Measurements from ENCODE around the gene CCDC127. TPM values are rescaled to one million over a fixed set of nuclear protein-coding genes. Genes with fewer than 3 reads are reported as not detected.

The CCDC127 gene
- total RNA-seq, 1 donor from 2014 or later: 8.8 TPM

- Histone ChIP-seq H2AFZ (ENCODE audit: low read depth, low read length) (no peak overlapping the region), H3K4me2 (ENCODE audit: low read length) (peak overlapping the region; percentile 79), H3K27ac (ENCODE audit: low read depth, low read length) (peak overlapping the region; percentile 91), H3K79me2 (ENCODE audit: insufficient read depth, low read length) (no peaks in the 10 kb centered on the region), H3K9ac (ENCODE audit: low read length) (peak overlapping the region; percentile 79), H3K4me1 (ENCODE audit: insufficient read depth, low read length) (peaks cover 33% of the 10 kb centered on the region), H3K27me3 (ENCODE audit: insufficient read depth, low read length) (no peaks in the 10 kb centered on the region), H3K9me3 (ENCODE audit: insufficient read depth, low read depth, low read length) (no peaks in the 10 kb centered on the region), H4K20me1 (ENCODE audit: insufficient read depth, low read length) (no peaks in the 10 kb centered on the region), H3K4me3 (ENCODE audit: insufficient read depth, low read depth, low read length) (no peak overlapping the region), H3K36me3 (ENCODE audit: insufficient read depth, low read length) (no peaks in the 10 kb centered on the region)
- Mint-ChIP-seq H3K9me3 (ENCODE audit: unreplicated experiment) (peaks cover 5% of the 10 kb centered on the region), H3K27me3 (ENCODE audit: low read depth, unreplicated experiment) (peaks cover 25% of the 10 kb centered on the region), H3K27ac (ENCODE audit: unreplicated experiment) (no peak overlapping the region), H3K4me1 (ENCODE audit: low read depth, unreplicated experiment) (peaks cover 17% of the 10 kb centered on the region), H3K4me3 (ENCODE audit: unreplicated experiment) (no peak overlapping the region), H3K36me3 (ENCODE audit: low read depth, unreplicated experiment) (peaks cover 2% of the 10 kb centered on the region)
- FAIRE-seq: no peak
- DNase-seq (ENCODE audit: low read depth): no peak
- no peak for TF ChIP-seq EZH2 (IDR thresholded peaks at IDR 0.05; ENCODE audit: insufficient read depth, low read length)
- no peak for TF ChIP-seq CTCF (IDR thresholded peaks at IDR 0.05; ENCODE audit: insufficient read depth, low read depth, low read length)
Measured at GRCh38 chr5:160921-161802, 56.8 kb downstream of the CCDC127 start.

- H3K27me3 Mint-ChIP-seq (ENCODE audit: low read depth, unreplicated experiment): peaks cover 30% of the 10 kb centered on the region
- Histone ChIP-seq H4K20me1 (ENCODE audit: insufficient read depth, low read length) (no peaks in the 10 kb centered on the region), H3K79me2 (ENCODE audit: insufficient read depth, low read length) (no peaks in the 10 kb centered on the region), H3K27ac (ENCODE audit: low read depth, low read length) (peak overlapping the region; percentile 91), H3K9me3 (ENCODE audit: insufficient read depth, low read depth, low read length) (no peaks in the 10 kb centered on the region), H3K36me3 (ENCODE audit: insufficient read depth, low read length) (peaks cover 5% of the 10 kb centered on the region), H3K4me1 (ENCODE audit: insufficient read depth, low read length) (peaks cover 38% of the 10 kb centered on the region), H2AFZ (ENCODE audit: low read depth, low read length) (no peak overlapping the region), H3K4me2 (ENCODE audit: low read length) (peak overlapping the region; percentile 79), H3K4me3 (ENCODE audit: insufficient read depth, low read depth, low read length) (no peak overlapping the region), H3K27me3 (ENCODE audit: insufficient read depth, low read length) (no peaks in the 10 kb centered on the region), H3K9ac (ENCODE audit: low read length) (peak overlapping the region; percentile 79)
- H3K9me3 Mint-ChIP-seq (ENCODE audit: unreplicated experiment): peaks cover 5% of the 10 kb centered on the region
- peaks cover 17% of the 10 kb centered on the region for H3K4me1 Mint-ChIP-seq (ENCODE audit: low read depth, unreplicated experiment)
- no peak overlapping the region for H3K27ac Mint-ChIP-seq (ENCODE audit: unreplicated experiment)
- peaks cover 5% of the 10 kb centered on the region for H3K36me3 Mint-ChIP-seq (ENCODE audit: low read depth, unreplicated experiment)
- DNase-seq (ENCODE audit: low read depth) (peak; percentile 87), FAIRE-seq (peak; percentile 81)
- H3K4me3 Mint-ChIP-seq (ENCODE audit: unreplicated experiment): peak overlapping the region; percentile 58
- TF ChIP-seq EZH2 (IDR thresholded peaks at IDR 0.05; ENCODE audit: insufficient read depth, low read length) (no peak), CTCF (IDR thresholded peaks at IDR 0.05; ENCODE audit: insufficient read depth, low read depth, low read length) (no peak)
Measured at GRCh38 chr5:160173-160510, 57.8 kb downstream of the CCDC127 start.
